ENCODE results near the gene SLC44A5. TPM values are rescaled to one million over a fixed set of nuclear protein-coding genes. Genes with fewer than 3 reads are reported as not detected.

The SLC44A5 gene
- total and polyA plus RNA-seq, 4 donors, result 13.1 to 37.7 (median 32.8) TPM

DNA sequence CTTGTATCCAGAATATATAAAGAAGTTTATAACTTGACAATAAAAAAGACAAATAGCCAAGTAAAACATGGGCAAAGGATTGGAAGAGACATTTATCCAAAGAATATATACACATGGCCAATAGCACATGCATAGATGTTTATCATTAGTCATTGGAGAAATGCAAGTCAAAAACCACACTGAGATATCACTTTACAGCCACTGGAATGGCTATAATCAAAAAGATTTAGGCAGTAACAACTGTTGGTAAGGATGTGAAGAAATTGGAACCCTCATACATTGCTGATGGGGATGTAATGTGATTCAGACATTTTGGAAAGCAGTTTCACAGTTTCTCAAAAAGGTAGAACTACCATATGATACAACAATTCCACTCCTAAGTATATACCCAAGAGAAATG is 51.1 kb downstream of the SLC44A5 start:
- no peaks in the 10 kb centered on the region for H3K4me1 ChIP-seq (ENCODE audit: control insufficient read depth, insufficient read depth, low read length)
- no peak overlapping the region for H3K4me3 ChIP-seq (ENCODE audit: low read depth, low read length)
- no peak for DNase-seq (ENCODE audit: low read depth in 4 of 6, low spot score in 6 of 6)
- H3K27ac ChIP-seq (ENCODE audit: low read depth, low read length), result no peak overlapping the region
- no peaks in the 10 kb centered on the region for H3K27me3 ChIP-seq (ENCODE audit: control insufficient read depth, insufficient read depth, low read length)
- H3K36me3 ChIP-seq (ENCODE audit: control insufficient read depth, insufficient read depth, low read length), result no peaks in the 10 kb centered on the region
- no peaks in the 10 kb centered on the region for H3K9me3 ChIP-seq (ENCODE audit: control insufficient read depth, insufficient read depth, low read length)

GRCh38 chr1:75559136-75559535 is 51.8 kb downstream of the SLC44A5 start:
- 85% methylated on average over 2 of the region's 2 CpGs for WGBS (ENCODE audit: insufficient coverage)

DNA sequence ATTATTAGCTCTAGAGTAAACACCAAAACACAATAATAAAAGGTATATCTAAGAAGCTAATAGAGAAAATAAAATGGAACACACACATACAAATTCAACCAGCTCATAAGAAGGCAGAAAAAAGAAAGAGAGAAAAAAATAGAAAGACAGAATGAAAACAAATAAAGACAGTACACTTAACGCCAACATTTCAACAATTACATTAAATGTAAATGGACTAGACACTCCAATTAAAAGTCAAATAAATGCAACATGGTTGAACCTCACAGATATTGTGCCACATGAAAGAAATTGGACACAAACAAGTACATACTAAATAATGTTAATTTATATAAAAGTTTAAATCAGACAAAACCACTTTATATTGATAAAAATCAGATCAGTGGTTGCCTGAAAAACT is 56.0 kb downstream of the SLC44A5 start:
- no peak overlapping the region for H3K27ac ChIP-seq (ENCODE audit: low read depth, low read length)
- no peaks in the 10 kb centered on the region for H3K36me3 ChIP-seq (ENCODE audit: control insufficient read depth, insufficient read depth, low read length)
- no CpG with 5 or more reads among the region's 1 CpG for WGBS (ENCODE audit: insufficient coverage)
- no peaks in the 10 kb centered on the region for H3K9me3 ChIP-seq (ENCODE audit: control insufficient read depth, insufficient read depth, low read length)
- no peaks in the 10 kb centered on the region for H3K27me3 ChIP-seq (ENCODE audit: control insufficient read depth, insufficient read depth, low read length)
- DNase-seq (ENCODE audit: low read depth in 4 of 6, low spot score in 6 of 6), result no peak
- no peaks in the 10 kb centered on the region for H3K4me1 ChIP-seq (ENCODE audit: control insufficient read depth, insufficient read depth, low read length)
- H3K4me3 ChIP-seq (ENCODE audit: low read depth, low read length), result no peak overlapping the region

More at GRCh38 chr1:75559136-75559535, 51.8 kb downstream of the SLC44A5 start:
- H3K27ac ChIP-seq (ENCODE audit: low read depth, low read length), result no peak overlapping the region
- no peaks in the 10 kb centered on the region for H3K4me1 ChIP-seq (ENCODE audit: control insufficient read depth, insufficient read depth, low read length)
- H3K4me3 ChIP-seq (ENCODE audit: low read depth, low read length), result no peak overlapping the region
- H3K9me3 ChIP-seq (ENCODE audit: control insufficient read depth, insufficient read depth, low read length), result no peaks in the 10 kb centered on the region
- no peaks in the 10 kb centered on the region for H3K27me3 ChIP-seq (ENCODE audit: control insufficient read depth, insufficient read depth, low read length)
- no peaks in the 10 kb centered on the region for H3K36me3 ChIP-seq (ENCODE audit: control insufficient read depth, insufficient read depth, low read length)
- no peak for DNase-seq (ENCODE audit: low read depth in 4 of 6, low spot score in 6 of 6)

GRCh38 chr1:75554181-75554580 is 56.7 kb downstream of the SLC44A5 start:
- no peak for DNase-seq (ENCODE audit: low read depth in 4 of 6, low spot score in 6 of 6)
- Histone ChIP-seq H3K4me1 (ENCODE audit: control insufficient read depth, insufficient read depth, low read length) (no peaks in the 10 kb centered on the region), H3K9me3 (ENCODE audit: control insufficient read depth, insufficient read depth, low read length) (no peaks in the 10 kb centered on the region), H3K27ac (ENCODE audit: low read depth, low read length) (no peak overlapping the region), H3K4me3 (ENCODE audit: low read depth, low read length) (no peak overlapping the region), H3K36me3 (ENCODE audit: control insufficient read depth, insufficient read depth, low read length) (no peaks in the 10 kb centered on the region), H3K27me3 (ENCODE audit: control insufficient read depth, insufficient read depth, low read length) (no peaks in the 10 kb centered on the region)
- 88% methylated on average over 1 of the region's 2 CpGs for WGBS (ENCODE audit: insufficient coverage)

DNA sequence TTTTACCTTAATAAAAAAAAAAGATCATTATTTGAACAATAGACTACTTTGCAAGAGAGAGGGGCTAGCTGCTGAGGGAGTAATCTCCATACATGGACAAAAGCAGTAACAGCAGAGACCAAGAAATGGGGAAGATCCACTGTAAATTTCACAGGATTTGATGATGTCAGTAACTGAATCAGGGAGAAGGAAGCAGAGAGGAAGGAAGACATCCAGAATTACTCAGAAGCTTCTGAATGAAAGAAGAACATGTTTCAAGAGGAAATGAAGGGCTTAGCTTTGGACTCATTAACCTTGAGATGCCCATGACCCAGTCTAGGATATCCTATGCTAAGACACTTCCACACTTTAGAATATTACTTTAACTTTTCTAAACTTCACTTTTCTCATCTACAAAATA is 60.4 kb downstream of the SLC44A5 start:
- no peaks in the 10 kb centered on the region for H3K36me3 ChIP-seq (ENCODE audit: control insufficient read depth, insufficient read depth, low read length)
- H3K27me3 ChIP-seq (ENCODE audit: control insufficient read depth, insufficient read depth, low read length), result no peaks in the 10 kb centered on the region
- H3K27ac ChIP-seq (ENCODE audit: low read depth, low read length), result no peak overlapping the region
- H3K4me3 ChIP-seq (ENCODE audit: low read depth, low read length), result no peak overlapping the region
- DNase-seq (ENCODE audit: low read depth in 4 of 6, low spot score in 6 of 6), result no peak
- no peaks in the 10 kb centered on the region for H3K4me1 ChIP-seq (ENCODE audit: control insufficient read depth, insufficient read depth, low read length)
- H3K9me3 ChIP-seq (ENCODE audit: control insufficient read depth, insufficient read depth, low read length), result no peaks in the 10 kb centered on the region

DNA sequence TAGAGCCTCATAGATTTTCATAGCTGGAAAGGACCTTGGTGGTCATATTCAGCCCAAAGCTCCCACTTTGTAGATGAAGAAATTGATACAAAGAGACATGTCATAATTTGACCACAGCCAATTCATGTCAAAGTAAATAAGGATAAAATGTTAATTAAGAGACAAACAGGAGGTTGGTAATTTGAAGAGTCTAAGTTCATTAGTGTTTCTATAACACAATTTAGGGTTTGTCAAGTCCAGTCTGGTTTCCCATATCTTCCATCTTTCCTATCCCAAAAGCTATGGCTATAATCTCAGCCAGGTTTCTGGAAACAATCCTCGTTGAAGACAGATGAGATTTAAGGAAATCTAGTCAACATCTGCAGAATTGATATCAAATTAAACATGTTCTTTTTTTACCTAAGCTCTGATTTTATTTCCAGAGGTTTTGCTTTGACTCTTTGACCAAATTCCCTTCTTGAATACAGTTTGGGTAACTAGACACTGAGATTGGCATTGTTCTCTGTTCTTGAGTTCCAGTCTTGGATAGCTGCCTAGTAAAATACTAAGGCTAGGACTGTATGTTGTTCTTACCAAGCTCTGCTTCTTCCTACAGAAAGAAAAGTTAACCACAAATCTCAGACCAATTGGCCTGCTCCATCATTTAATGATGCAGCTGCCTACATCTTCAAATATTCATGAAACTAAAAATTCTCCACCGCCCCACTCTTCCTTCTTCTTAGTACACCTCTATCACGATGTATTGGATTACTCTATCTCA is 62.0 kb downstream of the SLC44A5 start:
- no peaks in the 10 kb centered on the region for H3K4me1 ChIP-seq (ENCODE audit: control insufficient read depth, insufficient read depth, low read length)
- WGBS (ENCODE audit: insufficient coverage), result 92% methylated on average over 1 of the region's 3 CpGs
- no peak for DNase-seq (ENCODE audit: low read depth in 4 of 6, low spot score in 6 of 6)
- H3K27me3 ChIP-seq (ENCODE audit: control insufficient read depth, insufficient read depth, low read length), result no peaks in the 10 kb centered on the region
- no peaks in the 10 kb centered on the region for H3K9me3 ChIP-seq (ENCODE audit: control insufficient read depth, insufficient read depth, low read length)
- no peak overlapping the region for H3K27ac ChIP-seq (ENCODE audit: low read depth, low read length)
- H3K36me3 ChIP-seq (ENCODE audit: control insufficient read depth, insufficient read depth, low read length), result no peaks in the 10 kb centered on the region
- no peak overlapping the region for H3K4me3 ChIP-seq (ENCODE audit: low read depth, low read length)

- H3K4me1 ChIP-seq (ENCODE audit: control insufficient read depth, insufficient read depth, low read length), result no peaks in the 10 kb centered on the region
- H3K27me3 ChIP-seq (ENCODE audit: control insufficient read depth, insufficient read depth, low read length), result no peaks in the 10 kb centered on the region
- H3K9me3 ChIP-seq (ENCODE audit: control insufficient read depth, insufficient read depth, low read length), result no peaks in the 10 kb centered on the region
- no peak overlapping the region for H3K27ac ChIP-seq (ENCODE audit: low read depth, low read length)
- DNase-seq (ENCODE audit: low read depth in 4 of 6, low spot score in 6 of 6), result no peak
- H3K36me3 ChIP-seq (ENCODE audit: control insufficient read depth, insufficient read depth, low read length), result no peaks in the 10 kb centered on the region
- no peak overlapping the region for H3K4me3 ChIP-seq (ENCODE audit: low read depth, low read length)
These were observed 67.2 kb downstream of the SLC44A5 start for GRCh38 chr1:75543705-75544104.

DNA sequence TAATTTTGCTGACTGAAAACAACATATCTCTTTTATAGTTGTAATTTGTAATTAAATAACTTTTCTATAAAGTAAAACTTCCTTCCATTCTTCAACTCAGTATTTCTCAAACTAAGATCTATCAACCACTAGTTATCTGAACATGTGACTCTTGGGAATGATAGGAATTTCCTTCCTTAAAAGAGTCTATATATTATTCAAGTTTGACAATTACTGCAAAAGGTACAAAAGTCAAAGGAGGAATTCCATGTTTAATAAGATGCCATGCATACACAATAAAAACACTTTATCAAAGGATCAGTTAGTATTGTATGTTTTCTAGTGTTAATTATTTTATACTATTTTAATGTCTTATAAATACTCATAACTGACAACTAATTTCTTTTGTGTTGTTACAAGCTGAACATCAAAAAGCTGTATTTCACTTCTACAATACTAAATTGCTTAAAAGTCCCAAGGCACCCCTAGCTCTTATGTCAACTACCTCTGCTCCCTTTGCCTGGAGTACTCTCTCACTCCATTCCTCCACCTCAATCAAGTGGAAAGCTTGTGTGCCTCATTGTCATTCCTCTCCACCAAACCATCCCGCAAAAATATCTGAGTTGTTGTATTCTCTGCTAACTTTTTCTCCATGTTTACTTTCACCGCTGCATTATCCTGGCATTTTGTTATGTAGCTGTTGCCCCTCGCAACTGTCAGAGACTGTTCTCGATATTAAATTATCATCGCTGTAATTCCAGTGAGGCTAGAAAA is 67.9 kb downstream of the SLC44A5 start:
- Histone ChIP-seq H3K27me3 (ENCODE audit: control insufficient read depth, insufficient read depth, low read length) (no peaks in the 10 kb centered on the region), H3K4me1 (ENCODE audit: control insufficient read depth, insufficient read depth, low read length) (no peaks in the 10 kb centered on the region), H3K9me3 (ENCODE audit: control insufficient read depth, insufficient read depth, low read length) (no peaks in the 10 kb centered on the region), H3K27ac (ENCODE audit: low read depth, low read length) (no peak overlapping the region), H3K36me3 (ENCODE audit: control insufficient read depth, insufficient read depth, low read length) (no peaks in the 10 kb centered on the region), H3K4me3 (ENCODE audit: low read depth, low read length) (no peak overlapping the region)
- no peak for DNase-seq (ENCODE audit: low read depth in 4 of 6, low spot score in 6 of 6)
- WGBS (ENCODE audit: insufficient coverage), result 33% methylated on average over 1 of the region's 5 CpGs

- Histone ChIP-seq H3K36me3 (ENCODE audit: control insufficient read depth, insufficient read depth, low read length) (no peaks in the 10 kb centered on the region), H3K4me3 (ENCODE audit: low read depth, low read length) (no peak overlapping the region), H3K27me3 (ENCODE audit: control insufficient read depth, insufficient read depth, low read length) (no peaks in the 10 kb centered on the region), H3K27ac (ENCODE audit: low read depth, low read length) (no peak overlapping the region), H3K4me1 (ENCODE audit: control insufficient read depth, insufficient read depth, low read length) (no peaks in the 10 kb centered on the region), H3K9me3 (ENCODE audit: control insufficient read depth, insufficient read depth, low read length) (no peaks in the 10 kb centered on the region)
- WGBS (ENCODE audit: insufficient coverage), result no CpG with 5 or more reads among the region's 6 CpGs
- no peak for DNase-seq (ENCODE audit: low read depth in 4 of 6, low spot score in 6 of 6)
These were observed 71.4 kb downstream of the SLC44A5 start for GRCh38 chr1:75539230-75540116.
